Panc1 (cell line): ENCODE measurements around the gene KCNMA1. TPM values are rescaled to one million over a fixed set of nuclear protein-coding genes. Genes with fewer than 3 reads are reported as not detected.

ENCODE experiments used
- ATAC-seq: fragments of 200-7000 bp; cut with Tn5 transposase; 2 replicates; pipeline ENCODE4 v1.9.1; 2020; ENCODE audit warnings: mild to moderate bottlenecking, moderate library complexity
- BruUV-seq: library from RNA; stranded (reverse); fragments of 400-500 nt; replicated peaks from 2 replicates; lab custom pipeline; 2021; lab: Mats Ljungman, UMichigan
- CTCF ChIA-PET: fragments of 300-600 bp; sonication (Branson Sonifier 250); formaldehyde crosslinking; loops from one replicate; lab custom pipeline; 2022; ENCODE audit warnings: antibody characterized with exemption; lab: Charles Lee
- POLR2A ChIA-PET: fragments of 300-600 bp; sonication (Branson Sonifier 250); formaldehyde crosslinking; loops from one replicate; lab custom pipeline; 2022; ENCODE audit warnings: antibody characterized with exemption; lab: Charles Lee
- DNase-seq: peaks from one replicate; pipeline ENCODE4 v3.0.0-alpha.2; 2010; ENCODE audit warnings: low read depth, low spot score
- H3K27ac ChIP-seq: 2 replicates; pipeline ENCODE4 v1.5.1; 2011; ENCODE audit warnings: mild to moderate bottlenecking, low read length, inconsistent platforms
- H3K27me3 ChIP-seq: fragments of 200-500 bp; sonication (Bioruptor generic); 2 replicates; pipeline ENCODE4 v1.6.0; 2014; ENCODE audit warnings: low read length, inconsistent platforms; ENCODE audit not compliant: control insufficient read depth, insufficient read depth
- H3K36me3 ChIP-seq: fragments of 200-500 bp; sonication (Bioruptor generic); 2 replicates; pipeline ENCODE4 v1.5.1; 2014; ENCODE audit warnings: inconsistent platforms, mild to moderate bottlenecking, low read length, moderate library complexity; ENCODE audit not compliant: control insufficient read depth, insufficient read depth
- H3K4me1 ChIP-seq: 2 replicates; pipeline ENCODE4 v1.5.1; 2011; ENCODE audit warnings: inconsistent platforms, mild to moderate bottlenecking, low read length, moderate library complexity; ENCODE audit not compliant: control insufficient read depth, insufficient read depth
- H3K4me3 ChIP-seq, 2 experiments: 2 replicates each; pipeline ENCODE4 v1.5.1; 2011 to 2012; ENCODE audit warnings: low read depth in 2 of 2, low read length in 2 of 2, mild to moderate bottlenecking in 2 of 2, inconsistent platforms in 1 of 2, moderate library complexity in 1 of 2
- H3K9me3 ChIP-seq: fragments of 200-500 bp; sonication (Bioruptor generic); 2 replicates; pipeline ENCODE4 v1.5.1; 2014; ENCODE audit warnings: low read depth, mild to moderate bottlenecking, inconsistent platforms, low read length, moderate library complexity; ENCODE audit not compliant: control insufficient read depth, insufficient read depth
- POLR2AphosphoS5 ChIP-seq: IDR thresholded peaks from 2 replicates; pipeline ENCODE4 v1.6.1; 2012; ENCODE audit warnings: mild to moderate bottlenecking, low read depth, low read length, moderate library complexity
- REST ChIP-seq, 2 experiments: IDR thresholded peaks; 2 replicates each; pipeline ENCODE4 v1.6.1; 2011 to 2012; ENCODE audit warnings: low read depth in 2 of 2, control low read depth in 1 of 2, low read length in 1 of 2, mild to moderate bottlenecking in 1 of 2, moderate library complexity in 1 of 2; ENCODE audit not compliant: insufficient read depth in 1 of 2
- SIN3A ChIP-seq: IDR thresholded peaks from 2 replicates; pipeline ENCODE4 v1.6.1; 2012; ENCODE audit warnings: low read depth, mild to moderate bottlenecking, low read length, moderate library complexity, borderline replicate concordance; ENCODE audit not compliant: insufficient read depth
- TCF7L2 ChIP-seq: IDR thresholded peaks from 2 replicates; pipeline ENCODE4 v1.6.1; 2011; ENCODE audit warnings: mild to moderate bottlenecking, low read depth, low read length, inconsistent platforms
- in situ Hi-C: cut with HindIII; loops from 2 replicates; pipeline ENCODE4 v1.10.0; 2016; ENCODE audit warnings: low sequenced_read_pairs, low pct_unique_long_range_greater_than_20kb
- intact Hi-C: fragments of 100-400 bp; cut with micrococcal nuclease; formaldehyde crosslinking; loops from one replicate; pipeline ENCODE4 v1.10.0; 2022; ENCODE audit not compliant: unreplicated experiment
- total RNA-seq: library from RNA; stranded (reverse); gene quantifications from one replicate; pipeline ENCODE4 v1.2.1, GENCODE V29; 2021; ENCODE audit not compliant: unreplicated experiment
- TF ChIP-seq, protein P1 (sequence below): fragments of 450-650 bp; IDR thresholded peaks from 2 replicates; pipeline ENCODE4 v1.5.1; 2017; ENCODE audit warnings: mild to moderate bottlenecking

The KCNMA1 gene
- total RNA-seq, 1 experiment from 2014 or later = 91.9 TPM

DNA sequence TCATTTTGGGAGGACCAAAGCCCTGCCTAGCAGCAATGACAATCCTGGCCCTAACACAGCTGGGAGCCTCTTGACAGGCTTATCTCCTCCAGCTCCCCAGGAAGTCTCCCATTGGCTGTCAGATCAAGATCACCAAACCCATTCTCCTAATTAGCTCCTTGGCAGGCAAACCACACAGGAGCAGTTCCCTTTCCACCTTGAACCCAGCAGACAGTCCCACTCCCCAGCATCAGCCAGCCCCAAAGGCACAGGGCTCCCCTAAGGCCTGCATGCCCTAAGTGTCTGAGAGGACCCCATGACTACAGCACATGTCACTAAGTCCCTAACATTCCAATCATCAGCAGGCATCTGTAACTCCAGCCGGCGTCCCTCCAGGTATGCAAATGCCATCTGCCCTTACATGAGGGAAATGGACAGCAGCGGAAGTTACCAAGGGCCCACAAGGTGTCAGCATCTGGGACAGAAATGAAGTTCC, 348.5 kb downstream of the KCNMA1 start:
- CTCF ChIA-PET = no interaction called here
- H3K36me3 ChIP-seq = no peaks in the 10 kb centered on the region
- no peaks in the 10 kb centered on the region for H3K9me3 ChIP-seq
- peaks cover 46% of the 10 kb centered on the region for H3K4me1 ChIP-seq
- H3K4me3 ChIP-seq = no peak overlapping the region
- intact Hi-C loops (no loop called here), in situ Hi-C loops (no loop called here)
- no peak for ATAC-seq
- H3K27ac ChIP-seq = peak overlapping the region; percentile 71
- TF ChIP-seq POLR2AphosphoS5 (no peak), SIN3A (no peak), REST (IDR thresholded peaks at IDR 0.05; ENCODE audit: insufficient read depth in 1 of 2, low read depth in 2 of 2, low read length in 1 of 2) (no peak), TCF7L2 (no peak)
- TF ChIP-seq, protein P1, sequence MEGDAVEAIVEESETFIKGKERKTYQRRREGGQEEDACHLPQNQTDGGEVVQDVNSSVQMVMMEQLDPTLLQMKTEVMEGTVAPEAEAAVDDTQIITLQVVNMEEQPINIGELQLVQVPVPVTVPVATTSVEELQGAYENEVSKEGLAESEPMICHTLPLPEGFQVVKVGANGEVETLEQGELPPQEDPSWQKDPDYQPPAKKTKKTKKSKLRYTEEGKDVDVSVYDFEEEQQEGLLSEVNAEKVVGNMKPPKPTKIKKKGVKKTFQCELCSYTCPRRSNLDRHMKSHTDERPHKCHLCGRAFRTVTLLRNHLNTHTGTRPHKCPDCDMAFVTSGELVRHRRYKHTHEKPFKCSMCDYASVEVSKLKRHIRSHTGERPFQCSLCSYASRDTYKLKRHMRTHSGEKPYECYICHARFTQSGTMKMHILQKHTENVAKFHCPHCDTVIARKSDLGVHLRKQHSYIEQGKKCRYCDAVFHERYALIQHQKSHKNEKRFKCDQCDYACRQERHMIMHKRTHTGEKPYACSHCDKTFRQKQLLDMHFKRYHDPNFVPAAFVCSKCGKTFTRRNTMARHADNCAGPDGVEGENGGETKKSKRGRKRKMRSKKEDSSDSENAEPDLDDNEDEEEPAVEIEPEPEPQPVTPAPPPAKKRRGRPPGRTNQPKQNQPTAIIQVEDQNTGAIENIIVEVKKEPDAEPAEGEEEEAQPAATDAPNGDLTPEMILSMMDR = no peak
- no peaks in the 10 kb centered on the region for H3K27me3 ChIP-seq
- POLR2A ChIA-PET = no interaction called here
- DNase-seq = no peak
- no TSS peak for BruUV-seq

GRCh38 chr10:77287647-77288120, 349.9 kb downstream of the KCNMA1 start:
- H3K36me3 ChIP-seq = no peaks in the 10 kb centered on the region
- ChIA-PET POLR2A (interaction anchor here (0.7 kb wide), 1 partner anchor 348 kb away, joined by 3 read pairs; no protein-coding TSS in a partner anchor), CTCF (no interaction called here)
- DNase-seq = no peak
- in situ Hi-C loops (no loop called here), intact Hi-C loops (no loop called here)
- peak overlapping the region; percentile 18 for H3K27ac ChIP-seq
- H3K9me3 ChIP-seq = no peaks in the 10 kb centered on the region
- TF ChIP-seq SIN3A (no peak), REST (IDR thresholded peaks at IDR 0.05; ENCODE audit: insufficient read depth in 1 of 2, low read depth in 2 of 2, low read length in 1 of 2) (no peak), TCF7L2 (peak; percentile 98), POLR2AphosphoS5 (peak; percentile 79)
- TF ChIP-seq, protein P1 = no peak
- BruUV-seq = no TSS peak
- H3K4me3 ChIP-seq = no peak overlapping the region
- H3K27me3 ChIP-seq = no peaks in the 10 kb centered on the region
- H3K4me1 ChIP-seq = peaks cover 46% of the 10 kb centered on the region
- ATAC-seq = peak; percentile 79
